Heart right ventricle (tissue), 16 donors: ENCODE results near the gene OR2M7. TPM values are rescaled to one million over a fixed set of nuclear protein-coding genes. Genes with fewer than 3 reads are reported as not detected.

ENCODE experiments used
- ATAC-seq, 8 donors: fragments of 200-7000 bp; cut with Tn5 transposase; one replicate each; pipeline ENCODE4 v1.9.1; 2020; ENCODE audit warnings: mild to moderate bottlenecking in 8 of 8, moderate library complexity in 8 of 8, moderate number of reproducible peaks in 1 of 8
- DNase-seq, 2 donors: peaks; one replicate each; pipeline ENCODE4 v3.0.0-alpha.2; 2020
- H3K27ac ChIP-seq, 10 donors: fragments of 200-600 bp; sonication (generic) in 2 of 10; one replicate each; pipeline versions ENCODE4 v1.5.0 to v1.8.0; 2020 to 2022; ENCODE audit warnings: mild to moderate bottlenecking in 3 of 10
- H3K27me3 ChIP-seq, 7 donors: fragments of 200-600 bp; one replicate each; pipeline ENCODE4 v1.8.0; 2021 to 2022; ENCODE audit warnings: mild to moderate bottlenecking in 2 of 7
- H3K36me3 ChIP-seq, 9 donors: fragments of 200-600 bp; sonication (generic) in 1 of 9; one replicate each; pipeline versions ENCODE4 v1.5.0 to v1.8.0; 2020 to 2022; ENCODE audit warnings: mild to moderate bottlenecking in 2 of 9
- H3K4me1 ChIP-seq, 9 donors: fragments of 200-600 bp; sonication (generic) in 1 of 9; one replicate each; pipeline versions ENCODE4 v1.5.0 to v1.8.0; 2020 to 2022; ENCODE audit warnings: mild to moderate bottlenecking in 4 of 9
- H3K4me3 ChIP-seq, 10 donors: fragments of 200-600 bp; sonication (generic) in 2 of 10; one replicate each; pipeline versions ENCODE4 v1.5.0 to v1.8.0; 2020 to 2022; ENCODE audit warnings: mild to moderate bottlenecking in 7 of 10, moderate library complexity in 2 of 10
- H3K9me3 ChIP-seq, 11 donors: fragments of 200-600 bp in 10 of 11; sonication (generic) in 2 of 11; one replicate each; pipeline versions ENCODE4 v1.5.0 to v1.8.0; 2013 to 2022; ENCODE audit warnings: mild to moderate bottlenecking in 2 of 11, control low read depth in 1 of 11, moderate library complexity in 1 of 11
- WGBS, 2 donors: extraction: QIAGEN DNeasy Blood & Tissue Kit; methylation state at CpG; one replicate each; pipeline ENCODE4 v1.1.7; 2013; ENCODE audit warnings: inconsistent platforms in 1 of 2; 5-methylcytosine and 5-hydroxymethylcytosine counted together
- intact Hi-C, 10 donors: fragments of 100-400 bp; cut with DNase I; formaldehyde crosslinking; loops; one replicate each; pipeline versions ENCODE4 v1.11.1 to v1.14.2; 2022
- polyA plus RNA-seq, 2 donors: library from polyadenylated mRNA; stranded (reverse); fragments of 200-250 nt; gene quantifications; one replicate each; pipeline ENCODE4 v1.2.3, GENCODE V29; 2013
- total RNA-seq, 10 donors: library from RNA; stranded (reverse); fragmentation: NEBNext Ultra II Directional in 3 of 10; extraction: Animal tissue kit (Norgen Biotek cat#: 25700) in 3 of 10; gene quantifications; one replicate each; pipeline versions ENCODE4 v1.2.1 to v1.2.4, GENCODE V29; 2021 to 2023
- TF ChIP-seq, protein P1 (sequence below), 9 donors: fragments of 200-600 bp; sonication (generic) in 2 of 9; IDR thresholded peaks; one replicate each; pipeline versions ENCODE4 v1.5.0 to v1.8.0; 2021 to 2022; ENCODE audit warnings: antibody characterized with exemption in 9 of 9, mild to moderate bottlenecking in 5 of 9, moderate library complexity in 1 of 9
- donor health status: Arrhythmogenic right ventricular cardiomyopathy.
- donor health status: ischemic (EF 13 %, LVEDD 7.1; RV severe dilation, severe dysfunction).
- donor health status: healthy with polysubstance abuse.
- donor health status: DM: no; HTN: yes; CAD: no.
- donor health status: DM: no; HTN: no; CAD: no.
- donor health status: ischemic (EF 25% LVEDD 6.9; RV normal size, moderate dysfunction).
- donor health status: ischemic (EF 25% LVEDD 5.7; RV mildly dilated, moderate dysfunction).
- donor health status: healthy.
- donor health status: DM: yes; HTN: yes; CAD: no.
- donor health status: Ischemic cardiomyopathy.
- donor health status: ischemic (EF 35%, LVEDD 5.7; RV mildly dilated, moderate dysfunction).
- donor health status: nonischemic (EF 11% LVEDD 7.7; RV severe dilation, severe dysfunction).
- donor health status: DM: yes; HTN: yes; CAD: no.
- donor health status: PGD.
- donor health status: ischemic (EF 29% LVEDD 5.4; RV normal size, mild dysfunction).
- donor health status: nonischemic (EF 23%, LVEDD 6.1; RV moderate dilation, normal function).

The OR2M7 gene
- total and polyA plus RNA-seq, 12 donors: not detected

DNA sequence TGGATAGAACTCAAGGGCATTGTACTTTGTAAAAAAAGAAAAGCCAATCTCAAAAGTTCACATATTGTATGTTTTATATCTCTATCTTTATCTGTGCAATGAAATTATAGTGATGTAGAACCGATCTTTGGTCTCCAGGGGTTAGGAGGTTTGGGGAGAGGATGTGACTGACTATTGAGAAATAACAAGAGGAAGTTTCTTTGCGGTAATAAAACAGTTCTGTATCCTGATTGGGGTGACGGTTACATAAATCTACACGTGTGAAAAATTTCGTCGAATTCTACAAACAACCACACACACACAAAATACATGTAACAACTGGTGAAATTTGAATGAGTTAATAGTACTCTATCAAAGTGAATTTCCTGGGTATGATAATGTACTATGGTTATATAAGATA, 36.0 kb downstream of the OR2M7 start:
- no peak for ATAC-seq
- intact Hi-C loops: no loop called here

DNA sequence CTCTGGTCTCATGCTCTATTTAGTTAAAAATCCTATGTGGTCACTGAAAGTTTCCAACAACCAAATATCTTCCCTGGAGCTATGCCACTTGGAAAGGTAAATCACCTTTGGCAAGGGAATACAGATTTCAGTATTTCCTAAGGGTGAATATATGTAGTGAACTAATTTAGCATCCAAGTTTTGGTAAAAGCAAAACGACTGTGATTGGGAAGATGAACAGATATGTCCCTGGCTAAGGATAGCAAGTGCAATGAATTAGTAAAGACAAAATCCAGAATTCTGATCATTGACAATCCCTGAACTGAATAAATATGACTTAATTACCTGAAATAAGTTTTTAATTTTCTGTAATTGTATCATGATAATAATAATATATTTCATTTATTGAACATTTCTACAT, 46.5 kb downstream of the OR2M7 start, which contains the start of gene OR2T33:
Gene OR2T33 (minus strand): TSS at position 101 of the 400 bp plus-strand sequence. CDS start 4,162 bp downstream, outside the sequence.
- TF ChIP-seq, protein P1, sequence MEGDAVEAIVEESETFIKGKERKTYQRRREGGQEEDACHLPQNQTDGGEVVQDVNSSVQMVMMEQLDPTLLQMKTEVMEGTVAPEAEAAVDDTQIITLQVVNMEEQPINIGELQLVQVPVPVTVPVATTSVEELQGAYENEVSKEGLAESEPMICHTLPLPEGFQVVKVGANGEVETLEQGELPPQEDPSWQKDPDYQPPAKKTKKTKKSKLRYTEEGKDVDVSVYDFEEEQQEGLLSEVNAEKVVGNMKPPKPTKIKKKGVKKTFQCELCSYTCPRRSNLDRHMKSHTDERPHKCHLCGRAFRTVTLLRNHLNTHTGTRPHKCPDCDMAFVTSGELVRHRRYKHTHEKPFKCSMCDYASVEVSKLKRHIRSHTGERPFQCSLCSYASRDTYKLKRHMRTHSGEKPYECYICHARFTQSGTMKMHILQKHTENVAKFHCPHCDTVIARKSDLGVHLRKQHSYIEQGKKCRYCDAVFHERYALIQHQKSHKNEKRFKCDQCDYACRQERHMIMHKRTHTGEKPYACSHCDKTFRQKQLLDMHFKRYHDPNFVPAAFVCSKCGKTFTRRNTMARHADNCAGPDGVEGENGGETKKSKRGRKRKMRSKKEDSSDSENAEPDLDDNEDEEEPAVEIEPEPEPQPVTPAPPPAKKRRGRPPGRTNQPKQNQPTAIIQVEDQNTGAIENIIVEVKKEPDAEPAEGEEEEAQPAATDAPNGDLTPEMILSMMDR (IDR thresholded peaks at IDR 0.05): no peak
- DNase-seq (no peak), ATAC-seq (no peak)
- H3K4me3 ChIP-seq: no peak within 1 kb of the TSS
- H3K36me3 ChIP-seq: no peaks in the 10 kb centered on the region
- intact Hi-C loops: no loop called here
- peaks cover 0 to 12% (median 0%) of the 10 kb centered on the region in 11 donors for H3K9me3 ChIP-seq
- 32 to 37% methylated on average over 1 of the region's 1 CpG for WGBS, 2 donors
- no peak within 1 kb of the TSS for H3K27ac ChIP-seq
- no peaks in the 10 kb centered on the region for H3K4me1 ChIP-seq
- no peaks in the 10 kb centered on the region for H3K27me3 ChIP-seq

More for the DNA sequence above, 36.0 kb downstream of the OR2M7 start:
- no peak for DNase-seq
- H3K9me3 ChIP-seq: peaks cover 0 to 9% (median 0%) of the 10 kb centered on the region in 11 donors
- no peaks in the 10 kb centered on the region for H3K27me3 ChIP-seq
- 42 to 48% methylated on average over 6 of the region's 6 CpGs for WGBS, 2 donors
- no peak overlapping the region for H3K4me3 ChIP-seq
- no peaks in the 10 kb centered on the region for H3K4me1 ChIP-seq
- H3K36me3 ChIP-seq: no peaks in the 10 kb centered on the region
- TF ChIP-seq, protein P1 (IDR thresholded peaks at IDR 0.05): no peak
- no peak overlapping the region for H3K27ac ChIP-seq

Other genes starting within 250 kb of the OR2M7 start
- gene OR2L13, start 229.4 kb downstream of the OR2M7 start, total RNA-seq: not detected
- gene OR2L13, start 229.4 kb downstream of the OR2M7 start, polyA plus RNA-seq: not detected
- gene OR2M5, start 179.4 kb downstream of the OR2M7 start, total RNA-seq: not detected
- gene OR2M5, start 179.4 kb downstream of the OR2M7 start, polyA plus RNA-seq: not detected
- not detected for gene OR2M2, start 149.7 kb downstream of the OR2M7 start, total RNA-seq
- gene OR2M2, start 149.7 kb downstream of the OR2M7 start, polyA plus RNA-seq: not detected
- not detected for gene OR2M3, start 127.3 kb downstream of the OR2M7 start, total RNA-seq
- not detected for gene OR2M3, start 127.3 kb downstream of the OR2M7 start, polyA plus RNA-seq
- not detected for gene OR2M4, start 93.2 kb downstream of the OR2M7 start, total RNA-seq
- not detected for gene OR2M4, start 93.2 kb downstream of the OR2M7 start, polyA plus RNA-seq
- gene OR2T33, start 46.6 kb downstream of the OR2M7 start, total RNA-seq: not detected
- under 1 TPM in 1 of 2 donors, not detected in 1; 0.03 TPM for gene OR2T33, start 46.6 kb downstream of the OR2M7 start, polyA plus RNA-seq
- gene OR2T12, start 21.1 kb downstream of the OR2M7 start, total RNA-seq: not detected
- not detected for gene OR2T12, start 21.1 kb downstream of the OR2M7 start, polyA plus RNA-seq
- gene OR14C36, start 24.2 kb upstream of the OR2M7 start, total RNA-seq: not detected
- not detected for gene OR14C36, start 24.2 kb upstream of the OR2M7 start, polyA plus RNA-seq
- gene OR2T4, start 37.1 kb upstream of the OR2M7 start, total RNA-seq: not detected
- not detected for gene OR2T4, start 37.1 kb upstream of the OR2M7 start, polyA plus RNA-seq
- not detected for gene OR2T6, start 51.2 kb upstream of the OR2M7 start, total RNA-seq
- gene OR2T6, start 51.2 kb upstream of the OR2M7 start, polyA plus RNA-seq: not detected
- not detected for gene OR2T1, start 78.5 kb upstream of the OR2M7 start, total RNA-seq
- gene OR2T1, start 78.5 kb upstream of the OR2M7 start, polyA plus RNA-seq: not detected
- not detected for gene OR2T2, start 121.1 kb upstream of the OR2M7 start, total RNA-seq
- not detected for gene OR2T2, start 121.1 kb upstream of the OR2M7 start, polyA plus RNA-seq
- gene OR2T3, start 148.8 kb upstream of the OR2M7 start, total RNA-seq: not detected
- gene OR2T3, start 148.8 kb upstream of the OR2M7 start, polyA plus RNA-seq: not detected
- not detected for gene OR2T5, start 164.0 kb upstream of the OR2M7 start, total RNA-seq
- not detected for gene OR2T5, start 164.0 kb upstream of the OR2M7 start, polyA plus RNA-seq
- not detected for gene OR2G6, start 183.5 kb upstream of the OR2M7 start, total RNA-seq
- gene OR2G6, start 183.5 kb upstream of the OR2M7 start, polyA plus RNA-seq: not detected
- not detected for gene OR2T29, start 238.2 kb upstream of the OR2M7 start, total RNA-seq
- not detected for gene OR2T29, start 238.2 kb upstream of the OR2M7 start, polyA plus RNA-seq